Neural cell (in vitro differentiated cells): ENCODE results near the gene NME7. TPM values are rescaled to one million over a fixed set of nuclear protein-coding genes. Genes with fewer than 3 reads are reported as not detected.
"Not testable (repeated sequence)": the region's sequence is repeated elsewhere in the genome, so short reads cannot be mapped to it uniquely, and the experiment has no call there.

Experiments used
- H2AFZ ChIP-seq: fragments of 200-600, 300-800 bp; sonication (generic), shearing (Covaris generic); 2 replicates; pipeline ENCODE4 v1.6.0; 2014; ENCODE audit warnings: low read depth, mild to moderate bottlenecking, antibody characterized with exemption, low read length, moderate library complexity
- H3F3A ChIP-seq: fragments of 200-600 bp; shearing (Covaris generic); 2 replicates; pipeline ENCODE4 v1.6.1; 2016; ENCODE audit warnings: mild to moderate bottlenecking, moderate library complexity, mixed read lengths, antibody characterized with exemption, low read length; ENCODE audit not compliant: insufficient read depth, poor library complexity, severe bottlenecking
- H3K27ac ChIP-seq: fragments of 200-600, 300-800 bp; sonication (generic), shearing (Covaris generic); 2 replicates; pipeline ENCODE4 v1.5.1; 2014; ENCODE audit warnings: mild to moderate bottlenecking, low read length, moderate library complexity
- H3K27me3 ChIP-seq: fragments of 300-800, 200-600 bp; sonication (generic), shearing (Covaris generic); 2 replicates; pipeline ENCODE4 v1.6.0; 2014; ENCODE audit warnings: mild to moderate bottlenecking, low read depth, low read length, moderate library complexity; ENCODE audit not compliant: insufficient read depth
- H3K36me3 ChIP-seq: fragments of 300-800, 200-600 bp; sonication (generic), shearing (Covaris generic); 2 replicates; pipeline ENCODE4 v1.5.1; 2014; ENCODE audit warnings: mild to moderate bottlenecking, antibody characterized with exemption, low read length, moderate library complexity; ENCODE audit not compliant: insufficient read depth
- H3K4me2 ChIP-seq: fragments of 300-800, 200-600 bp; sonication (generic), shearing (Covaris generic); 2 replicates; pipeline ENCODE4 v1.6.0; 2014; ENCODE audit warnings: mild to moderate bottlenecking, low read length
- H3K4me3 ChIP-seq: fragments of 300-800, 200-600 bp; sonication (generic), shearing (Covaris generic); 2 replicates; pipeline ENCODE4 v1.5.1; 2014; ENCODE audit warnings: mild to moderate bottlenecking, low read length, moderate library complexity
- H3K79me2 ChIP-seq: fragments of 200-600 bp; shearing (Covaris generic); replicated peaks from 2 replicates; pipeline ENCODE4 v1.6.0; 2014; ENCODE audit warnings: mild to moderate bottlenecking, low read length, moderate library complexity; ENCODE audit not compliant: insufficient read depth
- H3K9ac ChIP-seq: fragments of 300-800, 200-600 bp; sonication (generic), shearing (Covaris generic); 2 replicates; pipeline ENCODE4 v1.6.1; 2016; ENCODE audit warnings: mild to moderate bottlenecking, low read length, mixed read lengths
- H3K9me2 ChIP-seq: fragments of 200-600 bp; shearing (Covaris generic); 2 replicates; pipeline ENCODE4 v1.6.1; 2016; ENCODE audit warnings: mild to moderate bottlenecking, low read length, mixed read lengths; ENCODE audit not compliant: insufficient read depth
- H3K9me3 ChIP-seq: fragments of 200-600, 300-800 bp; sonication (generic), shearing (Covaris generic); 2 replicates; pipeline ENCODE4 v1.6.1; 2016; ENCODE audit warnings: mild to moderate bottlenecking, mixed run types, low read length, moderate library complexity, mixed read lengths
- H4K20me1 ChIP-seq: fragments of 200-600 bp; shearing (Covaris generic); 2 replicates; pipeline ENCODE4 v1.6.1; 2016; ENCODE audit warnings: mild to moderate bottlenecking, mixed run types; ENCODE audit not compliant: insufficient read depth
- CTCF ChIP-seq: fragments of 450-650 bp; IDR thresholded peaks from 2 replicates; pipeline ENCODE4 v1.5.1; 2014; ENCODE audit warnings: antibody characterized with exemption, mild to moderate bottlenecking, moderate library complexity; ENCODE audit not compliant: poor library complexity, severe bottlenecking
- EP300 ChIP-seq: fragments of 450-650 bp; conservative IDR thresholded peaks from 2 replicates; pipeline ENCODE4 v1.6.1; 2014; ENCODE audit warnings: antibody characterized with exemption, mild to moderate bottlenecking, moderate library complexity; ENCODE audit not compliant: poor library complexity, severe bottlenecking
- EZH2 ChIP-seq: fragments of 200-600, 300-800 bp; shearing (Covaris generic), sonication (generic); IDR thresholded peaks from 2 replicates; pipeline ENCODE4 v1.6.1; 2014; ENCODE audit warnings: antibody characterized with exemption, low read length, borderline replicate concordance, mild to moderate bottlenecking; ENCODE audit not compliant: insufficient read depth, poor library complexity, severe bottlenecking
- MXI1 ChIP-seq: fragments of 450-650 bp; conservative IDR thresholded peaks from 2 replicates; pipeline ENCODE4 v1.6.1; 2014; ENCODE audit warnings: antibody characterized with exemption, mild to moderate bottlenecking; ENCODE audit not compliant: poor library complexity, severe bottlenecking
- RAD21 ChIP-seq: fragments of 450-650 bp; conservative IDR thresholded peaks from 2 replicates; pipeline ENCODE4 v1.6.1; 2014; ENCODE audit warnings: antibody characterized with exemption, mild to moderate bottlenecking, moderate library complexity
- REST ChIP-seq: IDR thresholded peaks from 2 replicates; pipeline ENCODE4 v1.6.1; 2012; ENCODE audit warnings: borderline replicate concordance
- polyA plus RNA-seq: library from polyadenylated mRNA; depleted of rRNA; stranded (reverse); fragments of >200 nt; gene quantifications from 2 replicates; pipeline ENCODE4 v1.2.3, GENCODE V29; 2014

NME7 gene
- polyA plus RNA-seq, 1 donor from 2014 or later, result 42.4 TPM

GRCh38 chr1:169408340-169408739, 40.7 kb upstream of the NME7 start:
- not testable (repeated sequence) for H3K9me2 ChIP-seq, H3K9me3 ChIP-seq, H3K27ac ChIP-seq, H3K4me2 ChIP-seq, H2AFZ ChIP-seq, H3K9ac ChIP-seq, H4K20me1 ChIP-seq, H3K36me3 ChIP-seq, H3K4me3 ChIP-seq, H3K79me2 ChIP-seq, H3K27me3 ChIP-seq, H3F3A ChIP-seq

- H3K4me3 ChIP-seq, H3K79me2 ChIP-seq, H3K9me3 ChIP-seq, H2AFZ ChIP-seq, H3K9me2 ChIP-seq, H3F3A ChIP-seq, H3K36me3 ChIP-seq, H3K9ac ChIP-seq, H4K20me1 ChIP-seq, H3K27ac ChIP-seq, H3K4me2 ChIP-seq, H3K27me3 ChIP-seq: not testable (repeated sequence)
Measured at GRCh38 chr1:169402578-169402977, 35.0 kb upstream of the NME7 start.

- H4K20me1 ChIP-seq, result no peaks in the 10 kb centered on the region
- no peaks in the 10 kb centered on the region for H3K79me2 ChIP-seq
- H3K9me2 ChIP-seq, result no peaks in the 10 kb centered on the region
- no peak overlapping the region for H3K27ac ChIP-seq
- no peak overlapping the region for H2AFZ ChIP-seq
- H3F3A ChIP-seq, result no peaks in the 10 kb centered on the region
- no peak overlapping the region for H3K4me2 ChIP-seq
- H3K4me3 ChIP-seq, result no peak overlapping the region
- TF ChIP-seq EZH2 (no peak), CTCF (no peak), EP300 (no peak), REST (no peak), MXI1 (no peak), RAD21 (no peak)
- H3K27me3 ChIP-seq, result no peaks in the 10 kb centered on the region
- no peaks in the 10 kb centered on the region for H3K9me3 ChIP-seq
- H3K9ac ChIP-seq, result no peak overlapping the region
- peaks cover 4% of the 10 kb centered on the region for H3K36me3 ChIP-seq
Measured at GRCh38 chr1:169395955-169396354, 28.4 kb upstream of the NME7 start.
